Measurements from ENCODE around the gene TUBD1. TPM values are rescaled to one million over a fixed set of nuclear protein-coding genes. Genes with fewer than 3 reads are reported as not detected.

TUBD1 gene
- total and polyA plus RNA-seq, 2 of the 13 experiments (the other 11 are each of a cell fraction or from before 2014, with no cell fraction given): 18.2 to 25.9 TPM

GRCh38 chr17:59837308-59838051, 55.3 kb downstream of the TUBD1 start (continued):
- TF ChIP-seq KIAA2018 (CRISPR knock-in tag; IDR thresholded peaks at IDR 0.05; ENCODE audit: borderline replicate concordance) (no peak), ZNF230 (CRISPR knock-in tag; IDR thresholded peaks at IDR 0.05) (0 out of 2 replicates have a peak, but pooled peaks have one; percentile 28), ZKSCAN5 (CRISPR knock-in tag; IDR thresholded peaks at IDR 0.05) (no peak), ASH2L (IDR thresholded peaks at IDR 0.05; ENCODE audit: insufficient read length, low read depth, low read length) (peak; percentile 82), CCAR2 (optimal IDR thresholded peaks at IDR 0.05; ENCODE audit: low read depth, low read length) (no peak), SAFB2 (CRISPR knock-in tag; IDR thresholded peaks at IDR 0.05; ENCODE audit: borderline replicate concordance, low read depth) (no peak; the same call in 1 of the 2 replicates), SIX1 (CRISPR knock-in tag; IDR thresholded peaks at IDR 0.05; ENCODE audit: borderline replicate concordance) (no peak), TRAFD1 (CRISPR knock-in tag; IDR thresholded peaks at IDR 0.05; ENCODE audit: borderline replicate concordance) (no peak), DRAP1 (CRISPR knock-in tag; IDR thresholded peaks at IDR 0.05) (peak; percentile 100), MTF2 (CRISPR knock-in tag; IDR thresholded peaks at IDR 0.05; ENCODE audit: borderline replicate concordance) (no peak), HES4 (CRISPR knock-in tag; IDR thresholded peaks at IDR 0.05; ENCODE audit: borderline replicate concordance) (no peak), ZNF574 (CRISPR knock-in tag; IDR thresholded peaks at IDR 0.05) (no peak; the same call in 1 of the 2 replicates)
